DMS 273 treated with DMSO at 0.1 percent for 48 hours (cell line): ENCODE measurements around the gene CYB5B.

Source experiments
- DNase-seq: peaks from one replicate; lab custom pipeline; 2025; lab: John Stamatoyannopoulos, UW

CYB5B gene

DNA sequence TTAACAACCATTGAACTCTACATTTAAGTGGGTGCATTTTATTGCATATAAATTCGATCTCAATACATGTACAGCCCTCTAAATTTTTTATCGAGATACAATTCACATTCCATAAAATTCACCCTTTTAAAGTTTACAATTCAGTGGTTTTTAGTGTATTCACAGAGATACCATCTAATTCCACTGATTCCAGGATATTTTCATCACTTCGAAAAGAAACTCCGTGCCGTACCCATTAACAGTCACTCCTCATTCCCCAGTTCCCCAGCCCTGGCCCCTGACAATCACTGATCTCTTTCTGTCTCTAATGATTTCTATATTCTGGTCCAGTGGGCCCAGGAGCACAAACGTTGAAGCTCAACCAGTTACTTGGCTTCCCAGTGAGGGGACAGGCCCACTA is 61.4 kb downstream of the CYB5B start:
- DNase-seq, result no peak

DNA sequence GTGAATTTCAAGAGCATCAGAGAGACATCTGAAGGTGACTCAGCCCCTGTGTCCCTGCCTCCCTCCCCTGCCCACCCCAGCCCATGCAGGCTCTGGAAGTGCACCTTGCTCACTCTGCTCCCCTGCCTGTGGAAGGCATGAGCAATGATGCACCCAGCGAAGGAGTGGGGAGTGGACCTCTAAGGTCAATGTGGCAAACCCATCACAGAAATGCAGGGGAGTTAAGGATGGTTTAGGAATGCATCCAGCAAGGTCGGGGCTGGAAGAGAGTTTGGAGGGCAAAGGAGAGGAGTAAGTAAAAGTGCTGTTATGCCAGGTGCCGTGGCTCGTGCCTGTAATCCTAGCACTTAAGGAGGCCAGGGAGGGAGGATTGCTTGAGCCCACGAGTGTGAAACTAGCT is 61.9 kb downstream of the CYB5B start:
- DNase-seq, result no peak

DNA sequence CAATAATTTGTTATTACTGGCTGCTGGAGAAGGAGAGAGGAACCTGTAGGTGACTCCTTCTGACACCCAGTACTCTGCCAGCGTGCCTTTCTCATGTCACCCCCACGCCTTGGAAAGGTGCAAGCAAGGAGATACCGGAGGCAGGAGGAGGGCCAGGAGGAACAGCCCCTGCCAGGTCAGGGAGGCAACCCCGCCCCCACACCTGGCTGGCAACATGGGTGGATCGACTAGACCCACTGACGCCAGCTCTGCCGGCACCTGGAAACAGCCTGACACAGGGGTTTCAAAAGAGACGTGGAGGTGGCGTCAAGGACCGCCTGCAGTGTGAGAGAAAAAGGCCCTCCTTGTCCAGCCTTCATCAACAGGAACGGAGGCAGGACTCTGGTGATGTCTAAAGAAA is 62.3 kb downstream of the CYB5B start:
- no peak for DNase-seq

DNA sequence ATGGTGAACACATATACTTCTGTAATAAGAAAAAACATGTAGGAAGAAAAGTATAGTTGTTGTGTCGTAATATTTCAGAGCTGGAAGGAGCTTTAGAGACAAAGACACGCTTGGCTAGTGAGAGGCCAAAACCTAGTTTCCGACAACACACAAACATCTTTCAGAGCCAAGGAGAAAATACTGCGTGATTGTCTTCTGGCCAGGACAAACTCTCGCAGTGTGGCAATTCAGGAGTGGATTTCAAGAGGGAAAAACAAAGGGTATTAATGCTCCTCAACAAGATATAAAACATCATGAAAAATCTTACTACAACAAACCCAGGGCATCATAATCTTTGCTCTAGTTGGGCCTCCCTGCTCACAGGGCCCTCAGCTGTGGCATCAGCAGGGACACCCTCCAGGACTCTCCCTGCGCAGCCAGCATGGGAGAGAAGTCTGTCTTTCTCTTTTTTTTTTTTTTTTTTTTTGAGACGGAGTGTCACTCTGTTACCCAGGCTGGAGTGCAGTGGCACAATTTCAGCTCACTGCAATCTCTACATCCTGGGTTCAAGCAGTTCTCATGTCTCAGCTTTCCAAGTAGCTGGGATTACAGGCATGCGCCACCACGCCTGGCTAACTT is 66.4 kb downstream of the CYB5B start:
- DNase-seq, result no peak

DNA sequence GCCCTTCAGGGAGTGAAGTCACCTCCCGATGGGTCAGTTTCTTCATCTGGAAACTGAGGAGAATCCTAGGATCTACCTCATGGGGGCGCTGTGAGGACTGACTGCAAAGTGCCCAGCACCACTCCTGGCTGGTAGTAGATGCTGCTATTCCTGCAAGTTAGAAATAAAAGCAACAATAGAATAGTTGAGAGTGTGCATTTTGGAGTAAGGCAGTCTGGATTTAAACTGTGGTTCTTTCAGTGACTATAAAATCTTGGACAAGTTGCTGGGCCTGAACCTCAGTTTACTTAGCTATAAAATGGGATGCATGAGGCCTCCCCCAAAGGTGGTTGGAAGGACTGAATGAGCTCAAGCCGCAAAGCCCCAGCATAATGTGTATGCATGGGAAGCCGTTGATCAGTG is 70.6 kb downstream of the CYB5B start:
- no peak for DNase-seq

DNA sequence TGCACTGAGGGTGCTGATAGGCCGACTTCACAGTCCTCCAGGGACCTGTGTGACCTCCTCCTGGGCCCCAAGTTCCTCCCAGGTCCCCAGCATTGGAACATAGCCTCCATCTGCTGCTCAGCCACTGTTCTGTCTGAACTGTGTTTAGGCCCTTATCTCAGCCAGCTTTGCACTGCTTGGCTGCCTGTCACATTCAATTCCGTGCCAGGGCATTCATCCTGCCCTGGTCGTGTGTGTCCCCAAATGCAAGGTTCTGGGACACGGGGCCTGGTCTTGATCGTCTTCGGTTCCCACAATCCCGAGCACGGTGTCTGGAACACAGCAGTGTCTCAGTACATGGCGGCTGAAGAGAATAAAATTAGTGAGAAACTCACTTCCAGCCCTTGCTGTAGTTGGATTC is 71.4 kb downstream of the CYB5B start:
- no peak for DNase-seq

DNA sequence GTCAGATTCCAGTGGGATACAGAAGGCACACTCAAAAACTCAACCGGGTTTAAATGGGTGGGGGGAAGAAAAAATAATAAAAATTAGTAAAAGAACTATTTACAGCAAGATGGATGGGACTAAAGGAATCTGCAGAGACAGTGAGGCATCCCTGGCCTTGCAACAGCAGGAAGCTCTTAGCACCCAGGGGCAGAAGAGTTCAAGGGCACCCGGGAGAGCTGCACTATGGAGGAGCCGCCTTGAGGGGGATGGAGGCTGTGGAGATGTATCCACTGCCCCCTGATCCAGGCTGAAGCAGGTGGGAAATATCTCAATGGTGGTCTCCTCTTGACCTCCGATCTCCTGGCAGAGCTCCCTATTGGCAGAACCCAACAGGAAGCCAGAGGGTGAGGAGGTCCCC is 72.0 kb downstream of the CYB5B start:
- DNase-seq, result no peak

DNA sequence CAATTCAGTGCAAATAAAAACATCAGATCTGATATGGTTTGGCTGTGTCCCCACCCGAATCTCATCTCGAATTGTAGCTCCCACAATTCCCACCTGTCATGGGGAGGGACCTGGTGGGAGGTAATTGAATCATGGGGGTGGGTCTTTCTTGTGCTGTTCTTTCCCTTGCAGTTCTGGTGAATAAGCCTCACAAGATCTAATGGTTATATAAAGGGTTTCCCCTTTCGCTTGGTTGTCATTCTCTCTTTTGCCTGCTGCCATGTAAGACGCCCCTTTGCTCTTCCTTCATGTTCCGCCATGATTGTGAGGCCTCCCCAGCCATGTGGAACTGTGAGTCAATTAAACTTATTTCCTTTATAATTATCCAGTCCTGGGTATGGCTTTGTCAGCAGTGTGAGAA is 72.5 kb downstream of the CYB5B start:
- no peak for DNase-seq

DNA sequence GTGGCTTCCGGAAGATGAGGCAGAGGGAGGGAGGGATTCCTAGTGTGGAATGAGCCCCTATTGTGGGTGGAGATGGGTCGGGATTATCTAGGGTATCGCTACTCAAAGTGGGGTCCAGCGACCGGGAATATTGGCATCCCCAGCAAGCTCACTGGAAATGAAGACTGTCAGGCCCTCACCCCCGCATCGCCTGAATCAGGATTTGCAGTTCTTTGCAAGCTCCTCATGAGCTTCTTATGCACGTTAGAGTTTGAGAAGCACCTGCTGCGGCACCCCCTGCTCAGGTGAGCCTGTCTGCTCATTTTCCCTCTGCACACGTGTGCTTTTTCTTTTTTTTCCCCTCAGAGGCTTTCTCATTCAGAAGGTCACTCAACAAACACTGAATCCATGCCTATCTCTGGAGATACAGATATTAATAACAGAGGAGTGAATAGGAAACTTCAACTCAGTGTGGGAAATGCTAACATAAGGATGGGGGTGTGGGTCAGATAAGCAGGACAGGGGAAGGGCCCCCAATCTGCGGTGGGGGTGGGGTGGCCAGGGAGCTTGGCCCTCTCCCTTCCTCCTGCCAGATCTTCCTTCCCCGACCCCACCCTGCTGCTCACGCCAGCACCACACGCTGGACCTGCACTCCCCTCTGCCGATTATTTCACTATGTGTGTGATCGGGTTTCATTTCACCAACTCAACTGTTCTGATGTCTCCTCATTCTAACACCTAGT is 73.6 kb downstream of the CYB5B start:
- no peak for DNase-seq

DNA sequence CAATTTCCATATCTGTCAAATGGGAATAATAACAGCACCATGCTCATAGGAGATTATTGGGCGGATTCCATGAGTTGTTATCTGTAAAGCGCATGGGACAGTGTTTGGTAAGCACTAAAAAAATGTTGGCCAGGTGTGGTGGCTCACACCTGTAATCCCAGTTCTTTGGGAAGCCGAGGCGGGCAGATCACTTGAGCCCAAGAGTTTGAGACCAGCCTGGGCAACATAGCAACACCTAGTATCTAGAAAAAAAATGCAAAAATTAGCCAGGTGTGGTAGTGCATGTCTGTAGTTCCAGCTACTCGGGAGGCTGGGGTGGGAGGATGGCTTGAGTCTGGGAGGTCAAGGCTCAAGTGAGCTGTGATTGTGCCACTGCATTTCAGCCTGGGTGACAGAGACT is 74.5 kb downstream of the CYB5B start:
- no peak for DNase-seq

DNA sequence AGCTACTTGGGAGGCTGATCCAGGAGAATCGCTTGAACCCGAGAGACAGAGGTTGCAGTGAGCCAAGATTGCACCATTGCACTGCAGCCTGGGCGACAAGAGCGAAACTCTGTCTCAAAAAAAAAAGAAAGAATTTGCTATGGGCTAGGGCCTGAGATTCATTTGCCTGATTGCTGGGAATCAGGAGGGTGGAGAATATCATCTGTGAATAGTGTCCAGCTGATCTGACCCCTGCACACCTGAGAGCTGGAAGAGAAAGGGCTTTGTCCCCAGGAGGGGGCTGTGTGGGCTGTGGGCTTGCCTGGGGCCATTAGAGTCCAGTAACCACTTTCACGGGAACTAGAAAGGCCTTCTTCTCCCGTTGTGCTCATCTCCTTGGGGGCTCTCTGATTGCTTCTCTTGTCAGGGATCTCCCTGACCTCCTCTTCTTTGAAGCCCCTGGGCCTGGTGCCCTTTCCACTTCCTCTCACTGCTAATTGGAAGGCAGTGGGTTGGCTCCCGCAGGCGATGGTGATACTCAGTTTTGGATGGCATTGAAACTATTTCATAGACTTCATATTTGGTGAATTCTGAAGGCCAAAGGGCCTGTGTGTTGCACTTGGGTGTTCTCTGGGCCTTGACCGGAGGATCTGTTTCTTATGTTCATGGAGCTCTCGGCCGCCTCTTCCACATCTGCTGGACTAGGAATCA is 75.3 kb downstream of the CYB5B start:
- no peak for DNase-seq

DNA sequence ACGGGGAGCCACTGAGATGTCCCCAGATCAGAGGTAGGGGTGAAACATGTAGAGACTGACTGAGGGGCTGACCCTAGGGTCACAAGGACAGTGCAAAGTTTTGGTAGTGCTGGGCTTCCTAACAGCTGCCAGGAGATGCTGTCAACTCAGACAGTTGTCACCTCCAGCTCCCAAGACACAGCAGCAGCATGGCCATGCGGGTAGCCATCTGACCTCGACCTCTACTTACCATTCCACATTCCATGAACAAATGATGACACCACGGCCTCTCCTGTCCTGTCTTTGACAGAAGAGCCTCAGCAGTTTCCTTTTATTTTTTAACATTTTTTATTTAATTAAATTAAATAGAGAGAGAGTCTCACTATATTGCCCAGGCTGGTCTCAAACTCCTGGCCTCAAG is 76.1 kb downstream of the CYB5B start:
- DNase-seq, result no peak

DNA sequence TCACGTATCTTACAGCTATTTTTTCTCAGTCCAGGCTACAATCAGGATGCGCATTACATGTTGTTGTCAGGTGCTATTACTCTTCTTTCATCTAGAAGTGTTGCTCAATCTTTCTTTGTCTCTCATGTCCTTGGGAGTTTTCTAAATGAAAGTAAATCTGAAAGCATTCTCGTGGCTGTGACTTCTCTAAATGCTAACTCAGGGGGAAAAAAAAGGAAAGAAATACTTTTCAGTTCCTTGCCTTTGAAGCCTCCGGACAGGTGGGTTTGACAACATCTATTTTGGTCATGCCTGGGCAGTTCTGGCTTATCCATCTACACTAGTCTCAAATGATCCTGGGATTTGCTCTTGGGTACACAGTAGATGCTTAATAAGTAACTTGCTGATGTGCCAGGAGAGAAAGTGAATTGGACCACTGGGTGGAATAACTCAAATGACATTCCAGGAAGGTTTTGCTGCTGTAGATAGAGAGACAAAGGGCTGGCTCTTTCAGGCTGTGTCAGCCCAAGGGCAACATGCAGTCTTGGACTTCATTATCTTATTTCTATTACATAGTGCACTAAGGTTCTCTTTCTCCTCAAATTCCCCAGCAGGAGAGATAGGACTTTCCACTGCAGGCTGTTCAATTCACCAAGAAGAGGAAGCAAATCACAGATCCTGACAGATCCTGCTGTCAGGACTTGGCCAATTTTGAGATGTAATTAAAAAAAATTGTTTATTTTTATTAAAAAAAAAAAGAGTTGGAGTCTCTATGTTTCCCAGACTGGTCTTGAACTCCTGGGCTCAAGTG is 77.7 kb downstream of the CYB5B start:
- no peak for DNase-seq

DNA sequence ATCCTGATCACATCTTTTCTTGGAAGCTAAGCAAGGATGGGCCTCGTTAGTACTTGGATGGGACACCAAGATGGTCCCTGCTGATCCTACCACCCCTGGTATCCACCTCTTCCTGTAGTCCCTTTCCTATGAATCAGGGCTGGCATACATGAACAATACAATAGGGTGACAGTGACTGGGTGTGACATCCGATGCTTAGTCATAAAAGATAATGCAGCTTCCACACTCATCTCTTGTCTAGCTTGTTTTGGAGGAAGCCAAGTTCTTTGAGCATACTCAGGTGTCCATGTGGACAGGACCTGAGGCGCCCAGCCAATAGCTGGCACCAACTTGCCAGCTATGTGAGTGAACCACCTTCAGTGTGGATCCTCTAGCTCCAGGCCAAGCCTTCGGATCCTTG is 78.8 kb downstream of the CYB5B start:
- no peak for DNase-seq

DNA sequence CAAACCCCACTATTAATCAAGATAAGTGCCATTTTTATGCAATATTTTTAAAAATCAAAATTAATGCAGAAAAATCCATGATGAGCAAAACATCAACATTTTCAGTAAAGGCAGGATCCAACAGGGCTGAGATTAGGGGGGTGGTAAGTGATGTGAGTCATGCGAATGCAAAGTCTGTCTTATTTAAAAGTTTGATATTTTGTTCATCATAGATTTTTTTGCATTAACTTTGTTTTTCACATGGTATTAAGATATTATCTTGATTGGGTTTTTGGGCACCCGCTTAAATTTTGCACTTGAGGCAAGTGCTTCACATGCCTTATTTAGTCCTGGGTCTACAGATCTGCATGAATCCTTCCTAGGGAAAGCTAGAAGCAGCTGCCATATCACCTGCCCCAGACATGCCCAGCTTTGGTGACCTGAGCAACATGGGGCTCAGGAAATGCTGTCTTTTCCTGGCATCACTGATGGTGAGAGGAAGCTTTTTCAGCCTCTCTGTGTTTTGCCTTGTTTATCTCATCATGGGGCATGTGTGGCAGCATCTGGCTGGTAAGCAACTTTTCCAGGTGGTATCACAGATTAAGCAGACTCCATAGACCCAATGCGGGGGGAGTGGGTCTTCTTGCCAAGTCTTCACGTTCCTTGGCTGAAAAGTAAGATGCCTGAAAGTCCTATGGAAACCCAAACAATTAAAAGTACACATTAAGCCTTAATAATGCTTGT is 83.8 kb downstream of the CYB5B start:
- no peak for DNase-seq

DNA sequence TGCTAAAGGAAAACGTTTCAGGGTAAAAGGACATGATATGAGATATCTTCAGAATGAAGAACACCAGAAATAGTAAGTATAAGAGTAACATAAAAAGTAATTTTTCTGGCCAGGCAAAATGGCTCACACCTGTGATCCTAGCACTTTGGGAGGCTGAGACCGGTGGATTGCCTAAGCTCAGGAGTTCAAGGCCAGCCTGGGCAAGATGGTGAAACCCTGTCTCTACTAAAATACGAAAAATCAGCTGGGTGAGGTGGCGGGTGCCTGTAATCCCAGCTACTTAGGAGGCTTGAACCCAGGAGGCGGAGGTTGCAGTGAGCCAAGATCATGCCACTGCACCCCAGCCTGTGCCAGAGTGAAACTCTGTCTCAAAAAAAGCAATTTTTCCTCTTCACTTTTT is 84.7 kb downstream of the CYB5B start:
- no peak for DNase-seq

DNA sequence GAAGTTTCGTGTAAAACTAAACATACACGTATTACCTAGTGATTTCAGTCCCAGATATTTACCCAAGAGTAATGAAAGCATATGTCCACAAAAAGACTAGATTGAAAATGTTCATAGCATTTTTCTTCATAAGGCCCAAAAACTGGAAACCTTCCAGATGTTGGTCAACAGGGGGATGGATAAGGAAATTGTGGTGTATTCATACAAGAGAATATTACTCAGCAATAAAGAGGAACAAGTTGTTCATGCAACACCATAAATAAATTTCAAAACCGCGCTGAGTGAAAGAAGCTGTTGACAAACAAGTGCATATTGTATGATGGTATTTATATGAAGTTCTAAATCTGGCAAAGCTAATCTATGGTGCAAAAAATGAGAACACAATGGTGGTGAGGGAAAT is 87.2 kb downstream of the CYB5B start:
- no peak for DNase-seq

DNA sequence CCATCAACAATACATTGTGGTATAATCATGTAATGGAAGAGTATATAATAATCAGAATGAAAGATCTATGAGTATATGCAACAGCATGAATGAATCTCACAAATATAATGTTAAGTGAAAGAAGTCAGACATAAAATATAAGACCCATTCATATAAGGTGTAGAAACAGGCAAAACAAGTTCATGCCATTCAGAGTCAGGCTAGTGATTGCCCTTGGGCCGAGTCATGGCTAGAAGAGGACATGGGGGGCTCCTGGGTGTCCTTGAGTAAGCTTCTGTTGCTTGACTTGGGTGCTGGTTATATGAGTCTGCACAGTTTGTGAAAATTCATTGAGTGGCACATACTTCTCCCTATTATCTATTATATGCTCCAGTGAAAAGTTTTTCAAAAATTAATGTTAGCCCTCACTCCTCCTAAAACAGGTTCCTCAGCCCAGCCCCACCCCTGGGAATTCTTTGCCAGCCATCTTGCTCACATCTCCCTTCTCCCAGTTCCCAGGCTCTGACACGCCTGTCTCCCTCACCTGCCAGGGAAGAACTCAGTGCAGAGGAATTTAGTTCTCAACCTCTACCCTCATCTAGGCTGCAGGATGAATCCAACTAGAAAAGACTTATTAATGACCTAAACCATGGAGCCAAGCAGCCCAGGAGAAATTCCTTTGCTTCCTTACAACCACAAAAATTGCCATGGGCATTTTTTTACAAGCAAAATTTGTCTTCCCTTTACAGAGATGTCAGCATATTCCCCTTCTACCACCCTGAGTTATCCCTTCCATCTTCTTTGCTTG is 89.0 kb downstream of the CYB5B start:
- no peak for DNase-seq

DNA sequence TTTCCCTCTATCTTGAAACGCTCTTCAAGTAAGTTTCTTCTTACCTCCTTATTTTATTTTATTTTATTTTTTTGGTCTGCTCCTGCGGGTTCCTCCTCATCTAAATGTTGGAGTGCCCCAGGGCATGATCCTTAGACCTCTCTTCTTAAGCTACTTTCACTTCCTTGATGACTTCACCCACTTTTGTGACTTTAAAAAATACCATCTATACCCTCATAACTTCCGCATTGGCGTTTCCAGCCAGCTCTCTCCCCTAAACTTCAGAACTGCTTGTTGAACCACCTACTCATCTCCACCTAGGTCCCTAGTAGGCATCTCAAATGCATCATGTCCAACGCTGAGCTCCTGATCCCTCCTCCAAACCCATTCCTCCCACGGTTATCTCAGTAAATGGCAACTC is 89.9 kb downstream of the CYB5B start:
- DNase-seq, result no peak
